HEK293T (cell line): Measurements from ENCODE around the gene BMP10.

ENCODE experiments used
- ELF4 ChIP-seq: fragments of 450-650 bp; IDR thresholded peaks from 2 replicates; pipeline ENCODE4 v1.6.1; 2017; ENCODE audit warnings: antibody characterized with exemption
- FOXM1 ChIP-seq: fragments of 450-650 bp; IDR thresholded peaks from 2 replicates; pipeline ENCODE4 v1.6.1; 2017; ENCODE audit warnings: mild to moderate bottlenecking, borderline replicate concordance
- HDGF ChIP-seq: fragments of 450-650 bp; IDR thresholded peaks from 2 replicates; pipeline ENCODE4 v1.6.1; 2017; ENCODE audit warnings: antibody characterized with exemption, borderline replicate concordance
- PKNOX1 ChIP-seq: fragments of 450-650 bp; IDR thresholded peaks from 2 replicates; pipeline ENCODE4 v1.6.1; 2016
- SUZ12 ChIP-seq: fragments of 450-650 bp; IDR thresholded peaks from 2 replicates; pipeline ENCODE4 v1.6.1; 2016; ENCODE audit warnings: mild to moderate bottlenecking

DNA sequence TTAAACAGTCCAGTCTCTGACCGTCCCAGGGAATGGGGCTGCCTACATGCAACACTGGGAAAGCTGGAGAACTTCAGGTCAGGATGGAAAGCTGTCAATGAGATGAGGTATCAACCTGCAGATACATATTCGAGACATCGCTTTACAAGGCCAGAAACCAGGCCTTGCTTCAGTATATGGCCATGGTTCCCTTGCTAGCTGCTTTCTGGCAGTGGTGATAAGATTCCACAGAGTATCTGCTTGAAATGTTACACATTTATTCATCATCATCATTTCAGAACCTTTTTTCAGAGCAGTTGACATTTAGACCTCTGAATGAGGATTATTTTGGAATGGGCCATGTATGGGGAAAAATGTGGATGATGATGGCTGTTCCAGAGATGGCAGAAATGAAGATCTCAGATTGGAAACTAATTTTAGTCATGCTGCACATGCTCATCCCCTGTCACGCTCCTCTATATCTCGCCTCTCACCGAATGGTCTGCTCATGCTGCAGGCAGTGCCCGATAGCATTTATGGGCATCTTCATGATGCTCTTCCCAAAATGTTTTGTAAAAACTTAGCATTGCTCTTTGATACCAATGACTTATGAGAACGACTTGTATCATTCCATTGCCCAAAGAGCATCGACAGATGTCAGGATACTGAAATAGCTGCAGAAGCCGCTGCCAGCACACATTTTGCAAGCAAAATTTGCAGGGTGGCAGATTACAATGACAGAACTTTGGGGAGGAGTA is 14.0 kb upstream of the BMP10 start:
- no peak for TF ChIP-seq FOXM1
- no peak for TF ChIP-seq HDGF
- TF ChIP-seq ELF4: no peak
- no peak for TF ChIP-seq PKNOX1
- no peak for TF ChIP-seq SUZ12
